ENCODE data around the gene BUB3. TPM values are rescaled to one million over a fixed set of nuclear protein-coding genes. Genes with fewer than 3 reads are reported as not detected.

The BUB3 gene
- total RNA-seq, 1 experiment from 2014 or later = 129 TPM

DNA sequence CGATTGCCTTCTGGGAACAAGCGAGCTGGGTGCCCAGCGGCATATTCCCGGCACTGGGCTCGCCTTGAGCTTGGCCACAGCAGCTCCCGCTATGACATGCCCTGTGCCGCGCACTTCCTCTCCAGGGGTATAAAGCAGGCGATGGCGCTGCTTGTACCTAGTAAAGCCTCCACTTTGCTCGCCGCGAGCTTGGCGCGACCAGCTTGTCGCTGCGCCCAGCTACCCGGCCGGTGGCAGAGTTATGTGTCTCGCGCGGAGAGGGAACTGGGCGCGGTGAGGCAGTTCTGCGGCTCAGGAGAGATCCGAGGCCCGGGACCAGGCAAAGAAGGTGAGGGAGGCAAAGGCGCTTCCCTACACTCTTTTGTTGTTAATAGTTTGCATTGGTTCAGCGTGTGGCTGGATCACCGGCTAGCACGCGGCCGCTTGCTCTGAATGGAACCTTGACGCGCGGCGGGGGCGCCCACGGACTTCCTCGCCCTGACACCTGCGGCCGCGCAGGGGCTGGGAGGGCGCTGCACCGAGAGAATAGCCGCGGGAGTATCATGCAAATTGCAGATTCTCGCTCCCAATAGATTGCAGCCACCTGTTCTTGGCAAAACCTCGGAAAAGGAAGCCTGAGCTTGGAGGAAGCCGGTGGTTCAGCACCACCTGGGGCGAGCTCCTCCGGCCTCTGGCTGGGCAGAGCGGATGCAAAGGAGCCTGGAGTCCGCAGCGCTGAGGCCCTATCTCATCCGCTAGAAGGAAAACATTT lies 3.0 kb upstream of the BUB3 start:
- intact Hi-C loops (cut with micrococcal nuclease; ENCODE audit: unreplicated experiment) = no loop called here
- Histone ChIP-seq H3K36me3 (ENCODE audit: control insufficient read depth, insufficient read depth, low read length) (no peaks in the 10 kb centered on the region), H3K4me1 (peaks cover 25% of the 10 kb centered on the region), H3K27me3 (replicated peaks; ENCODE audit: control insufficient read depth, insufficient read depth, low read length) (no peaks in the 10 kb centered on the region), H3K9me3 (no peaks in the 10 kb centered on the region), H3K4me3 (ENCODE audit: low read depth, low read length) (peak overlapping the region; percentile 46)
- no peaks in the 10 kb centered on the region for H3K9me3 Mint-ChIP-seq (ENCODE audit: unreplicated experiment)
- TF ChIP-seq, protein P1, sequence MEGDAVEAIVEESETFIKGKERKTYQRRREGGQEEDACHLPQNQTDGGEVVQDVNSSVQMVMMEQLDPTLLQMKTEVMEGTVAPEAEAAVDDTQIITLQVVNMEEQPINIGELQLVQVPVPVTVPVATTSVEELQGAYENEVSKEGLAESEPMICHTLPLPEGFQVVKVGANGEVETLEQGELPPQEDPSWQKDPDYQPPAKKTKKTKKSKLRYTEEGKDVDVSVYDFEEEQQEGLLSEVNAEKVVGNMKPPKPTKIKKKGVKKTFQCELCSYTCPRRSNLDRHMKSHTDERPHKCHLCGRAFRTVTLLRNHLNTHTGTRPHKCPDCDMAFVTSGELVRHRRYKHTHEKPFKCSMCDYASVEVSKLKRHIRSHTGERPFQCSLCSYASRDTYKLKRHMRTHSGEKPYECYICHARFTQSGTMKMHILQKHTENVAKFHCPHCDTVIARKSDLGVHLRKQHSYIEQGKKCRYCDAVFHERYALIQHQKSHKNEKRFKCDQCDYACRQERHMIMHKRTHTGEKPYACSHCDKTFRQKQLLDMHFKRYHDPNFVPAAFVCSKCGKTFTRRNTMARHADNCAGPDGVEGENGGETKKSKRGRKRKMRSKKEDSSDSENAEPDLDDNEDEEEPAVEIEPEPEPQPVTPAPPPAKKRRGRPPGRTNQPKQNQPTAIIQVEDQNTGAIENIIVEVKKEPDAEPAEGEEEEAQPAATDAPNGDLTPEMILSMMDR (IDR thresholded peaks at IDR 0.05; ENCODE audit: insufficient read depth in 1 of 2, low read depth in 1 of 2, low read length in 1 of 2, severe bottlenecking in 1 of 2, unreplicated experiment in 1 of 2) = no peak
- POLR2A ChIA-PET = interaction anchor here (1.1 kb wide), 1 partner anchor 11 kb away, joined by 3 read pairs; no protein-coding TSS in a partner anchor
- no TSS peak for BruUV-seq (replicated peaks)
- peaks cover 16% of the 10 kb centered on the region for H3K4me1 Mint-ChIP-seq (ENCODE audit: low read depth, unreplicated experiment)
- CTCF ChIA-PET = interaction anchor here (0.6 to 1.9 kb wide), 4 partner anchors 17 to 133 kb away, joined by 3 to 8 read pairs (median 6); no protein-coding TSS in a partner anchor
- peaks cover 27% of the 10 kb centered on the region for H3K36me3 Mint-ChIP-seq (ENCODE audit: insufficient read depth, unreplicated experiment)
- H3K27ac Mint-ChIP-seq (ENCODE audit: unreplicated experiment) = no peak overlapping the region
- peak; percentile 58 to 62 for DNase-seq
- peaks cover 5% of the 10 kb centered on the region for H3K27me3 Mint-ChIP-seq (ENCODE audit: insufficient read depth, unreplicated experiment)
- peak overlapping the region; percentile 71 for H3K4me3 Mint-ChIP-seq (ENCODE audit: unreplicated experiment)

DNA sequence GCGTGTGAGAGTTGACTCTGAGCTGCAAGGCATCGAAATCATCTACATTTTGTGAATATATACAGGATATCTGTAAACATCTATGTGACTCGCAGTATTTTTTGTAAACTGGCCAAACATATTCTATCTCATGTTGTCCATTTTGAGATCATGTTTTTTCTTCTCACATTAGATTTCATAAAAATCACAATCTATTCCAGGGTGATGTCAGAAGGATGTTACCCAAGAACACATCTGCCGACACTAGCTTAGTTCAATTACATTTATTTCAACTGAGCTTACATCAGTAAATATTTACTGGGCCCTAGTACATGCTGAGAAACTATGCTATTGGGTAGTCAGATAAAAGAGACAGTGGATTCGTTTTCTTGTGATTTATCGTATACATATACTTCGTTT lies 2.5 kb upstream of the BUB3 start:
- peaks cover 20% of the 10 kb centered on the region for H3K4me1 Mint-ChIP-seq (ENCODE audit: low read depth, unreplicated experiment)
- DNase-seq = no peak
- H3K36me3 Mint-ChIP-seq (ENCODE audit: insufficient read depth, unreplicated experiment) = peaks cover 33% of the 10 kb centered on the region
- no TSS peak for BruUV-seq (replicated peaks)
- Histone ChIP-seq H3K4me1 (peaks cover 28% of the 10 kb centered on the region), H3K27me3 (replicated peaks; ENCODE audit: control insufficient read depth, insufficient read depth, low read length) (no peaks in the 10 kb centered on the region), H3K9me3 (no peaks in the 10 kb centered on the region), H3K36me3 (ENCODE audit: control insufficient read depth, insufficient read depth, low read length) (no peaks in the 10 kb centered on the region), H3K4me3 (ENCODE audit: low read depth, low read length) (peak overlapping the region; percentile 46)
- peaks cover 5% of the 10 kb centered on the region for H3K27me3 Mint-ChIP-seq (ENCODE audit: insufficient read depth, unreplicated experiment)
- H3K27ac Mint-ChIP-seq (ENCODE audit: unreplicated experiment) = no peak overlapping the region
- ChIA-PET CTCF (interaction anchor here (0.6 to 1.9 kb wide), 3 partner anchors 18 to 123 kb away, joined by 5 to 8 read pairs (median 8); no protein-coding TSS in a partner anchor), POLR2A (no interaction called here)
- H3K4me3 Mint-ChIP-seq (ENCODE audit: unreplicated experiment) = peak overlapping the region; percentile 71
- intact Hi-C loops (cut with micrococcal nuclease; ENCODE audit: unreplicated experiment) = no loop called here
- TF ChIP-seq, protein P1 (IDR thresholded peaks at IDR 0.05; ENCODE audit: insufficient read depth in 1 of 2, low read depth in 1 of 2, low read length in 1 of 2, severe bottlenecking in 1 of 2, unreplicated experiment in 1 of 2) = no peak
- H3K9me3 Mint-ChIP-seq (ENCODE audit: unreplicated experiment) = no peaks in the 10 kb centered on the region

DNA sequence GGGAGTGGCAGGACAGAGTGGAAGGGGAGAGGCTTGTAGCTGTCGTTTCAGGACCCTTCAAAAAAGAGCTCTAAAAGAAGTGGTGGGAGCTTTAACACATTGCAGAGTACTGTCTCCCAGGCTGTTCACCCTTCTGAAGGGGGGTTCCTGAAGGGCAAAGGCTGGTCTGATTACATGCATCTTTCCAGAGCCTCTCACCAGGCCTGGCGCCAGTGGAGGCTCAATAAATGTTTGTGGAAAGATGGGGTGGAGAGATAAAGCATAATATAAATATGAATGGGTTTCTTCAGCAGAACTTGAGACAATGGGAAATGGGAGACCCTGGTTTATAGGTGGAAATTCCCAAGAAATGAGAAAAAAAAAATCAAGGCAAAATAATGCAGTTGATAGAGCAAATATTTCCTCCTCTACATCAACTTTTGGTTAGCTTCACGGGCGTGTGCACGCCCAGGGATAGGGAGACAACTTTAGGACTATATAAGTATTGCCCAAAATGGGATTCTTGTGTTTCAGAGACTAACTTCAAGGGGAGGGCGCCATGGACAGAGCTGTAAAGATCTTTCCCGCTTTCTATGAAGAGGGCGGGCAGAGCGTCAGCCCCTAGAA lies 613 bp upstream of the BUB3 start:
- no peaks in the 10 kb centered on the region for H3K36me3 ChIP-seq (ENCODE audit: control insufficient read depth, insufficient read depth, low read length)
- POLR2A ChIA-PET = interaction anchor here (0.6 to 1.0 kb wide), 2 partner anchors 14 to 414 kb away, joined by 3 to 7 read pairs; no protein-coding TSS in a partner anchor
- Mint-ChIP-seq H3K27me3 (ENCODE audit: insufficient read depth, unreplicated experiment) (peaks cover 5% of the 10 kb centered on the region), H3K27ac (ENCODE audit: unreplicated experiment) (peak overlapping the region; percentile 88), H3K36me3 (ENCODE audit: insufficient read depth, unreplicated experiment) (peaks cover 51% of the 10 kb centered on the region), H3K9me3 (ENCODE audit: unreplicated experiment) (no peaks in the 10 kb centered on the region), H3K4me1 (ENCODE audit: low read depth, unreplicated experiment) (peaks cover 30% of the 10 kb centered on the region), H3K4me3 (ENCODE audit: unreplicated experiment) (peak overlapping the region; percentile 92)
- TF ChIP-seq, protein P1 (IDR thresholded peaks at IDR 0.05; ENCODE audit: insufficient read depth in 1 of 2, low read depth in 1 of 2, low read length in 1 of 2, severe bottlenecking in 1 of 2, unreplicated experiment in 1 of 2) = no peak
- DNase-seq = no peak
- H3K4me3 ChIP-seq (ENCODE audit: low read depth, low read length) = no peak overlapping the region; the same call in 1 of the 2 replicates
- CTCF ChIA-PET = interaction anchor here (0.6 to 1.6 kb wide), 4 partner anchors 14 to 227 kb away, joined by 3 to 8 read pairs (median 6); no protein-coding TSS in a partner anchor
- no TSS peak for BruUV-seq (replicated peaks)
- H3K27me3 ChIP-seq (replicated peaks; ENCODE audit: control insufficient read depth, insufficient read depth, low read length) = no peaks in the 10 kb centered on the region
- H3K9me3 ChIP-seq = no peaks in the 10 kb centered on the region
- peaks cover 33% of the 10 kb centered on the region for H3K4me1 ChIP-seq
- intact Hi-C loops (cut with micrococcal nuclease; ENCODE audit: unreplicated experiment) = loop anchor here (1.0 kb wide), 1 partner anchor 14 kb away; no protein-coding TSS in a partner anchor
